Activated CD4-positive, alpha-beta T cell treated with anti-CD3 and anti-CD28 coated beads, Interleukin-10, Interleukin-2, amounts not matched to agents 100 ng/mL and 50 ng/mL, durations not matched to agents 16 hours and 8 hours (primary cell): ENCODE results near the gene MAST1.
"Not testable (repeated sequence)": the region's sequence is repeated elsewhere in the genome, so short reads cannot be mapped to it uniquely, and the experiment has no call there.

Experiments
- DNase-seq: peaks from one replicate; pipeline ENCODE4 v3.0.0-alpha.2; 2020

The MAST1 gene

DNA sequence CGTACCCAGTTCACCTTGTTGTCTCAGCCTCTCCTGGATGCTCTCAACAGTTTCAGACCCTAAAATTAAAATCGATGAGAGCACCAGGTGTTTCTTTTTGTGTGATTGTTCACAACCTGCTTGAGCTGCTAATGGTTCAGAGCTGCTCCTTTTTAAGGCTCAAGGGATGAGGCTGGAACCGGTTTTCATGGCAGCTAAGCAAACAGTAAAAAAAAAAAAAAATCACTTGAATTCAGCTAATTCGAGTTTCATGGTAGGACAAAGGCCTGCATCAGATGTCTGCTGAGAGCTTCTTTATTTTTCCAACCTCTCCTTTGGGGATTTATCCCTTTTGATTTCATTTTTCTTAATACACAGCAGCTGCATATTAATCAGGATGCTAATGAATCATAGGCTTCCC is 74.3 kb downstream of the MAST1 start:
- no peak for DNase-seq

DNA sequence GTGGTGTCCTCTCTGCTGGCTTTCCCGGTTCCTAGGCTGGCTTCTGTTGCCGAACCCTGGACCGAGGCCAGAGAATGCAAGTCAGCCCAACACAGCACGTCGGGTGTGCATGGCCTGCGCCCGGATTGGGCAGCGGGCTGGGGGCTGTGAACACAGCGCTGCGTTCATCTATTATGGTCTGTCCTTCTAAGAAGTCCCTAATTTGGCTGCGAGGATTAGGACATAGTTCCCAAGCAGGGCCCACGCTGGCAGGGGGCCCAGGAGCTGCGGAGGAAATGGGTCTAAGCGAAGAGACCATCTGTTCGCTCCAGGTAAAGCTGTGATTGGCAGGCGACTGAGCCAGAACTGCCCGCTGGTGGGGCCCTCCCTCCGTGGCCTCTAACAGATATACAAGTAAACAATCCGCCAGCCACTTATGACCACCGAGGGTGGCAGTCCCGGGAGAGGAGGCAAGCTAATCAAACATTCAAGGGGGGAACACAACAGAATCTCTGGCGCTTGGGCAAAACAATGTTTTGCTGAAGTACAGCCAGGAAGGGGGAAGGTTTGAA is 74.8 kb downstream of the MAST1 start:
- DNase-seq, result no peak

DNA sequence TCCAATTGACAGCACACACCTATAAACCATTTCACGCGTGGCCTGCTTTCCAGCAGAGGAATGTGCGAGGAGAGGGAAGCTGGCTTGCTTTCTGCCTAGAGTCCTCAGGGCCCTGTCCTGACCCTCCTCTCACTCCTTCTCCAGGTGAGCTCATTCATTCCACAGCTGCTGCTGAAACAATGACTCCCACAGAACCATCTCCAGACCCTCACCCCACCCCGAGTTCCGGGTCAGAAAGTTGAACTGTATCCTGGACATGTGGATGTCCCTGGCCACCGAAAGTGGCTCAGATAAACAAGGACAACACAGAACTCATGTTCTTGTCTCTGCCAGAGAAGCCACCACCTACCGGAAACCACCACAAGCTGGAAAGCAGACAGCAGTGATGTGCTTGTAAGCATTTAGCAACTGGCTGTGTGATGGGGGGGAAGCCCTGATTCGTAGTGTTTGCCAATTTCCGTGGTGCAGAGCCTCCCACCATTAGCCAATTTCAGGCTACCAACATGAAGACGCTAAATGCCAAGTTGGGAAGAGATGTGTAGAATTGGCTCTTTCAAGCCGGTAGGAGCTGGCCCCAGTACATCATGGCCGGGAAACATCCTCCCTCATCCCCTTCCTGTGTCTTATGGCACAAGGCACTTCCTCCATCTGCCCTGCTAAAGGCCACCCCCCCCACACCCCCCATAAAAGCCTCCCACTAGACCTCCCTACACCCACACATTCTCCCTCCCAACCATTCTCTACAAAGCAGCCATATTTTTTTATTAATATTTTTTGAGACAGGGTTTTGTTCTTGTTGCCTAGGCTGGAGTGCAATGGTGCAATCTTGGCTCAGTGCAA is 75.8 kb downstream of the MAST1 start:
- peak; percentile 62 for DNase-seq

DNA sequence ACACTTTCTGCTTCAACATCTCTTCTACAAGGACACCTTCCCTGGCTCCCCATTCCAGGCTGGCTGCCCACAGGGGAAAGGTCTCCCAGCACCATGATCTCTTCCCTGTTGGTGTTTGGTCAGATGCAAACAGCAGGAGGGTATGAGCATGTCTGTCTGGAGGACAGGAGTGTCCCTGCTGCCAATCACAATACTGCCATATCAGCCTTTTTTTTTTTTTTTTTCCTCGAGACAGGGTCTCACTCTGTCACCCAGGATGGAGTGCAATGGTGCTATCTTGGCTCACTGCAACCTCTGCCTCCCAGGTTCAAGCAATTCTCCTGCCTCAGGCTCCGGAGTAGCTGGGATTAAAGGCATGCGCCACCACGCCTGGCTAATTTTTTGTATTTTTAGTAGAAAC is 77.5 kb downstream of the MAST1 start:
- not testable (repeated sequence) for DNase-seq

DNA sequence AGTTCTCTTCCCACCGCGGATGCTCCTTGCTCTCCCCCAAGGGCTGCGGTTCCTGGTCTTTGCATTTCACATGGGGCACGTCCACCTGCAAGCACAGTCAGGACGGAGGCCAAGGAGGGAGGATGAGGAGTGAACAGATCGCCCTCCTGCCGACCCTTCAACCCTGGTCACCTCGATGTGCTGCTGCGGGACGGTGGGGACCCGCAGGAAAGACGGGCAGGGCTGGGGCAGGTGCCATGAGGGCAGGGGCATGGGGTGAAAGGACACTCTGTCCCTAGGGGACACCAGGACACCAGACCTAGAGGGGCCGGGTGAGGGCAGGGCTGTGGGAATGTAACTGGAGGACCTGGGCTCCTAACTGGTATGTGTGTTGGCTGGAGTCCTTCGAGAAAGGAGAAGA is 79.9 kb downstream of the MAST1 start:
- DNase-seq, result no peak

DNA sequence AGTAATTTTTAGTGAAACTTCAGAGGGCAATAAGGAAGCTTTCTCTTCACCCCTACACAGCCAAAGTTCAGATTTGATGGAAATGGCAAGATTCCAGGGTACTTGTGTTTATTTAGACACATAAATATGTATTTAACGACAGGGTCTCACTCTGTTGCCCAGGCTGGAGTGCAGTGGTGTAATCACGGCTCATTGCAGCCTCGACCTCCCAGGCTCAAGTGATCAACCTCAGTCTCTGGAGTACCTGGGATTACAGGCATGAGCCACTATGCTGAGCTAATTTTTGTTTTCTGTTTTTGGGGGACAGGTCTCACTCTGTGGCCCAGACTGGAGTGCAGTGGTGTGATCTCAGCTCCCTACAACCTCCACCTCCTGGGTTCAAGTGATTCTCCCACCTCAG is 82.7 kb downstream of the MAST1 start:
- DNase-seq, result no peak

DNA sequence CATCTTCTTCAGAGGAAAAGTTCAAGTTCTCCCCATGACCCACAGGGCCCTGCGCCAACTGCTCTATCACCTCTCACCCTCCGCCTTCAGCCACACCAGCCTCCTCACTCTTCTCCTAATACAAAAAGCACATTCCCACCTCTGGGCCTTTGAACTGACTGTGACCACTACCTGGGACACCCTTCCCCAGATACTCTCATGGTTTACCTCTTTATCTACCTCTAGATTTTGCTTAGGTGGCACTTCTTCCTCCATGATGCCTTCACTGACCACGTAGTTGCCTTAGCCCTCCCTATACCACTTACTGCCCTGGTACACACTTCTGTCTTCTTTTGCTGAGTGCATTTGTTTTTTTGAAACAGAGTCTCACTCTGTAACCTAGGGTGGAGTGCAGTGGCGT is 84.6 kb downstream of the MAST1 start:
- no peak for DNase-seq
